ENCODE data around the gene SLC5A9. TPM values are rescaled to one million over a fixed set of nuclear protein-coding genes. Genes with fewer than 3 reads are reported as not detected.

Gene SLC5A9
- polyA plus RNA-seq, 3 donors = 0.15 to 0.42 (median 0.28) TPM

- H3K4me3 Mint-ChIP-seq = no peak overlapping the region
- intact Hi-C loops (cut with micrococcal nuclease) = no loop called here
- H3K9me3 Mint-ChIP-seq = no peaks in the 10 kb centered on the region
- H3K27me3 ChIP-seq (ENCODE audit: control insufficient read depth in 2 of 2, insufficient read depth in 2 of 2, low read length in 2 of 2) = no peaks in the 10 kb centered on the region
- H4K20me1 ChIP-seq (ENCODE audit: insufficient read depth, low read length) = no peaks in the 10 kb centered on the region
- no peak overlapping the region for H3K4me3 ChIP-seq (replicated peaks in 1 of 3; ENCODE audit: low read depth in 2 of 3, low read length in 3 of 3)
- H3K27ac ChIP-seq (ENCODE audit: low read depth in 1 of 2, low read length in 2 of 2) = no peak overlapping the region
- H3K36me3 Mint-ChIP-seq = no peaks in the 10 kb centered on the region
- H3K36me3 ChIP-seq (replicated peaks in 1 of 2; ENCODE audit: control insufficient read depth in 1 of 2, insufficient read depth in 2 of 2, low read length in 2 of 2) = no peaks in the 10 kb centered on the region
- WGBS (ENCODE audit: insufficient coverage) = 96% methylated on average over 2 of the region's 3 CpGs
- no peak overlapping the region for H3K9ac ChIP-seq (ENCODE audit: insufficient read depth, low read length, poor library complexity, severe bottlenecking)
- no peaks in the 10 kb centered on the region for H3K4me1 ChIP-seq (ENCODE audit: control insufficient read depth in 1 of 2, insufficient read depth in 2 of 2, low read length in 2 of 2)
- H3K4me2 ChIP-seq (replicated peaks; ENCODE audit: extremely low read depth, low read length, poor library complexity, severe bottlenecking) = no peak overlapping the region
- no peaks in the 10 kb centered on the region for H3K79me2 ChIP-seq (ENCODE audit: insufficient read depth, low read length)
- H3K9me3 ChIP-seq (replicated peaks in 1 of 2; ENCODE audit: control insufficient read depth in 1 of 2, insufficient read depth in 1 of 2, low read length in 2 of 2) = no peaks in the 10 kb centered on the region
- TF ChIP-seq CTCF (IDR thresholded peaks at IDR 0.05) = no peak
- H2AFZ ChIP-seq (ENCODE audit: insufficient read depth, low read depth, low read length, poor library complexity, severe bottlenecking) = no peak overlapping the region
- peak overlapping the region in 1 of 7 donors; percentile 46 for H3K27ac Mint-ChIP-seq
- H3K27me3 Mint-ChIP-seq (ENCODE audit: low read depth in 3 of 3) = peaks cover 3 to 5% (median 3%) of the 10 kb centered on the region in 3 donors
- DNase-seq = no peak
- no peaks in the 10 kb centered on the region for H3K4me1 Mint-ChIP-seq
Observed at GRCh38 chr1:48207131-48207530, 15.4 kb upstream of the SLC5A9 start.

DNA sequence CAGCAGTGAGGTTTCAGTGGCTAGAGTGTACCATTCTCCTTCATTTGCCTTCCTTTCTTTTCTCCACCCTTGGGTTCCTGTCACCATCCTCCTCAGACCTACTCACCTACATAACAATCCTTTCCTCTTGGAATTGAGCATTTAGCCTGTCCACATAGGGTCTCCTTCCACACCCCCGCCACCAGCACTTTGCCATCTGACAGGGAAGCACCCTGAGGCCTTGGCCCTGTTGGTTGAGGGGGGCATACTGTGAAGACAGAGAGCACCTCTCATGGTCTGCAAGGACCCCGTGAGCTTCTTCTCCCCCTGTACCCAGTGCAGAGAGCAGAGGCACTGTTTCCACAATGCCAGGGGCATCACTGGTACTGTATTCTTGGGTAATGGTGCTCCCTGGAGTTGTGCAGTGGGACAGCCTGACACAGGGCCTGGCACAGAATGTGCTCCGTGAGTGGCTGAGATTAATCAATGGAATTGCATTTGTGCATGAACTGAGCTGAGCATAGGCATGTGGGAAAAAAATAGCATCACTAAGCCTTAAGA is 14.9 kb upstream of the SLC5A9 start:
- Mint-ChIP-seq H3K27me3 (ENCODE audit: low read depth in 3 of 3) (peaks cover 3 to 5% (median 3%) of the 10 kb centered on the region in 3 donors), H3K27ac (peak overlapping the region in 2 of 7 donors; percentile 17 to 47), H3K4me1 (no peaks in the 10 kb centered on the region), H3K4me3 (no peak overlapping the region), H3K36me3 (no peaks in the 10 kb centered on the region), H3K9me3 (no peaks in the 10 kb centered on the region)
- intact Hi-C loops (cut with micrococcal nuclease) = no loop called here
- TF ChIP-seq CTCF (IDR thresholded peaks at IDR 0.05) = no peak
- Histone ChIP-seq H3K4me2 (replicated peaks; ENCODE audit: extremely low read depth, low read length, poor library complexity, severe bottlenecking) (no peak overlapping the region), H3K36me3 (replicated peaks in 1 of 2; ENCODE audit: control insufficient read depth in 1 of 2, insufficient read depth in 2 of 2, low read length in 2 of 2) (no peaks in the 10 kb centered on the region), H4K20me1 (ENCODE audit: insufficient read depth, low read length) (no peaks in the 10 kb centered on the region), H3K9me3 (replicated peaks in 1 of 2; ENCODE audit: control insufficient read depth in 1 of 2, insufficient read depth in 1 of 2, low read length in 2 of 2) (no peaks in the 10 kb centered on the region), H3K4me1 (ENCODE audit: control insufficient read depth in 1 of 2, insufficient read depth in 2 of 2, low read length in 2 of 2) (no peaks in the 10 kb centered on the region), H3K79me2 (ENCODE audit: insufficient read depth, low read length) (no peaks in the 10 kb centered on the region), H3K9ac (ENCODE audit: insufficient read depth, low read length, poor library complexity, severe bottlenecking) (no peak overlapping the region), H2AFZ (ENCODE audit: insufficient read depth, low read depth, low read length, poor library complexity, severe bottlenecking) (no peak overlapping the region), H3K4me3 (replicated peaks in 1 of 3; ENCODE audit: low read depth in 2 of 3, low read length in 3 of 3) (no peak overlapping the region), H3K27ac (ENCODE audit: low read depth in 1 of 2, low read length in 2 of 2) (no peak overlapping the region), H3K27me3 (ENCODE audit: control insufficient read depth in 2 of 2, insufficient read depth in 2 of 2, low read length in 2 of 2) (no peaks in the 10 kb centered on the region)
- WGBS (ENCODE audit: insufficient coverage) = 100% methylated on average over 1 of the region's 3 CpGs
- no peak for DNase-seq
